K562 (cell line): ENCODE measurements around the gene DCAKD. TPM values are rescaled to one million over a fixed set of nuclear protein-coding genes. Genes with fewer than 3 reads are reported as not detected.

Source experiments
- CTCFL ChIP-seq: IDR thresholded peaks from 2 replicates; pipeline ENCODE4 v1.6.1; 2011; ENCODE audit warnings: borderline replicate concordance, low read depth, mild to moderate bottlenecking, moderate library complexity, low read length; ENCODE audit not compliant: insufficient read depth, poor library complexity, severe bottlenecking
- E2F6 ChIP-seq, 2 experiments: IDR thresholded peaks; 2 replicates each; pipeline ENCODE4 v1.6.1; 2011; ENCODE audit warnings: borderline replicate concordance in 1 of 2, control low read depth in 1 of 2, low read depth in 1 of 2, low read length in 1 of 2, mild to moderate bottlenecking in 1 of 2, mixed read lengths in 1 of 2, moderate library complexity in 1 of 2; ENCODE audit not compliant: insufficient read depth in 1 of 2, insufficient read length in 1 of 2, poor library complexity in 1 of 2, severe bottlenecking in 1 of 2; ENCODE audit errors: extremely low read depth in 1 of 2
- FOXJ2 ChIP-seq: fragments of 200-800 bp; sonication (Bioruptor generic); IDR thresholded peaks from 2 replicates; pipeline ENCODE4 v1.6.1; 2016; ENCODE audit warnings: missing genetic modification characterization, missing compliant biosample characterization
- FUS ChIP-seq: fragments of 200-400 bp; formaldehyde crosslinking; optimal IDR thresholded peaks from 2 replicates; pipeline ENCODE3; 2017; ENCODE audit warnings: low read depth, low read length
- KLF6 ChIP-seq: fragments of 250-450 bp; sonication (Bioruptor Pico); IDR thresholded peaks from 2 replicates; pipeline ENCODE4 v1.4.0; 2020; ENCODE audit warnings: mild to moderate bottlenecking, moderate library complexity, borderline replicate concordance
- NR4A1 ChIP-seq, 2 experiments: fragments of 250-450 bp in 1 of 2; fragments of 450-650 bp in 1 of 2; sonication (Bioruptor Pico) in 1 of 2; IDR thresholded peaks; 2 replicates each; pipeline versions ENCODE4 v1.4.0 to v1.6.1; 2016 to 2020; ENCODE audit warnings: mild to moderate bottlenecking in 2 of 2, missing compliant biosample characterization in 1 of 2, missing genetic modification characterization in 1 of 2, moderate library complexity in 1 of 2
- RBBP5 ChIP-seq: fragments of 200-600 bp; sonication (generic); IDR thresholded peaks from 2 replicates; pipeline ENCODE4 v1.6.1; 2012; ENCODE audit warnings: borderline replicate concordance, mild to moderate bottlenecking, low read length, control low read depth, inconsistent platforms; ENCODE audit not compliant: insufficient read depth, poor library complexity, severe bottlenecking
- SREBF1 ChIP-seq: fragments of 150-350 bp; IDR thresholded peaks from 2 replicates; pipeline ENCODE4 v1.6.1; 2014; ENCODE audit warnings: antibody characterized with exemption, low read depth, low read length, borderline replicate concordance
- TCF3 ChIP-seq: sonication (generic); formaldehyde crosslinking; IDR thresholded peaks from 2 replicates; pipeline ENCODE4 v1.4.0; 2020; ENCODE audit warnings: mild to moderate bottlenecking, missing genetic modification reagents
- TFAP4 ChIP-seq: sonication (generic); formaldehyde crosslinking; IDR thresholded peaks from 2 replicates; pipeline ENCODE4 v1.8.0; 2022; ENCODE audit warnings: missing genetic modification reagents, mild to moderate bottlenecking, moderate library complexity, borderline replicate concordance
- TGIF2 ChIP-seq: sonication (generic); formaldehyde crosslinking; IDR thresholded peaks from 2 replicates; pipeline ENCODE4 v1.8.1; 2022; ENCODE audit warnings: mild to moderate bottlenecking, missing genetic modification reagents, moderate library complexity
- YY1 ChIP-seq, 3 experiments: IDR thresholded peaks; 2 replicates each; pipeline ENCODE4 v1.6.1; 2011; ENCODE audit warnings: low read length in 2 of 3, mild to moderate bottlenecking in 2 of 3, moderate library complexity in 2 of 3, borderline replicate concordance in 1 of 3, control low read depth in 1 of 3, low read depth in 1 of 3; ENCODE audit not compliant: insufficient read depth in 3 of 3, insufficient replicate concordance in 2 of 3, control insufficient read depth in 1 of 3, insufficient read length in 1 of 3; ENCODE audit errors: extremely low read depth in 1 of 3
- ZBTB33 ChIP-seq: sonication (generic); formaldehyde crosslinking; IDR thresholded peaks from 2 replicates; pipeline ENCODE4 v1.8.1; 2023; ENCODE audit warnings: mild to moderate bottlenecking, missing genetic modification reagents
- ZNF778 ChIP-seq: fragments of 450-650 bp; formaldehyde crosslinking; IDR thresholded peaks from 2 replicates; pipeline ENCODE4 v1.4.0; 2020; ENCODE audit warnings: mild to moderate bottlenecking, moderate library complexity
- polyA plus RNA-seq, 8 experiments: library from polyadenylated mRNA; depleted of rRNA in 4 of 8; stranded (reverse) in 5 of 8; unstranded in 3 of 8; fragments of >200 nt; fragmentation: Nextera tagmentation in 2 of 8; fragmentation: Illumina TruSeq in 1 of 8; extraction: Ambion mirVana in 2 of 8; extraction: Trizol in 1 of 8; gene quantifications; 2 replicates each; pipeline versions ENCODE4 v1.2.1 to v1.2.3, GENCODE V29; 2011 to 2014; ENCODE audit warnings: inconsistent platforms in 1 of 8, missing spikeins in 1 of 8
- total RNA-seq, 7 experiments: library from RNA; depleted of rRNA in 6 of 7; stranded (reverse); fragments of >200 nt in 6 of 7; fragmentation: Illumina TruSeq in 2 of 7; extraction: Trizol in 2 of 7; gene quantifications; 2 replicates each; pipeline versions ENCODE4 v1.2.1 to v1.2.3, GENCODE V29; 2011 to 2021; ENCODE audit warnings: low replicate concordance in 1 of 7

Gene DCAKD
- total and polyA plus RNA-seq, 9 of the 15 experiments (the other 6 are each of a cell fraction or from before 2014, with no cell fraction given): 7.9 to 35.5 (median 21.4) TPM

- no peak for TF ChIP-seq TCF3 (CRISPR knock-in tag)
- no peak for TF ChIP-seq NR4A1 (CRISPR knock-in tag; IDR thresholded peaks at IDR 0.05)
- TF ChIP-seq NR4A1 (tag; IDR thresholded peaks at IDR 0.05): no peak
- TF ChIP-seq FOXJ2 (tag): no peak
- no peak for TF ChIP-seq KLF6 (CRISPR knock-in tag)
- TF ChIP-seq E2F6 (IDR thresholded peaks at IDR 0.05; ENCODE audit: borderline replicate concordance in 1 of 2, extremely low read depth in 1 of 2, insufficient read depth in 1 of 2, insufficient read length in 1 of 2, low read depth in 1 of 2, low read length in 1 of 2, poor library complexity in 1 of 2, severe bottlenecking in 1 of 2): peak; percentile 20 to 79
- no peak for TF ChIP-seq ZNF778 (CRISPR knock-in tag)
- peak; percentile 45 for TF ChIP-seq RBBP5
- no peak for TF ChIP-seq TGIF2 (CRISPR knock-in tag)
- 0 out of 2 replicates have a peak, but pooled peaks have one; percentile 23 for TF ChIP-seq ZBTB33 (CRISPR knock-in tag)
- TF ChIP-seq TFAP4 (CRISPR knock-in tag): peak; percentile 3; the same call in 1 of the 2 replicates
- peak; percentile 92 for TF ChIP-seq CTCFL
- peak; percentile 47 for TF ChIP-seq FUS
- TF ChIP-seq SREBF1: no peak
- peak in 2 of 3 experiments; percentile 57 to 74 for TF ChIP-seq YY1 (IDR thresholded peaks at IDR 0.05; ENCODE audit: borderline replicate concordance in 1 of 3, control insufficient read depth in 1 of 3, extremely low read depth in 1 of 3, insufficient read depth in 3 of 3, insufficient read length in 1 of 3, insufficient replicate concordance in 2 of 3, low read depth in 1 of 3, low read length in 2 of 3)
Observed at GRCh38 chr17:45018848-45019711, 32.4 kb downstream of the DCAKD start (continued).
